CD14-positive monocyte (primary cell): Measurements from ENCODE around the gene PITPNC1. TPM values are rescaled to one million over a fixed set of nuclear protein-coding genes. Genes with fewer than 3 reads are reported as not detected.

Source experiments
- DNase-seq, 3 donors: peaks; one replicate each; pipeline ENCODE4 v3.0.0-alpha.2; 2011 to 2022
- H2AFZ ChIP-seq: 2 replicates; pipeline ENCODE4 v1.6.0; 2012; ENCODE audit warnings: mild to moderate bottlenecking, low read depth, low read length, inconsistent platforms; ENCODE audit not compliant: insufficient read depth, poor library complexity, severe bottlenecking
- H3K27ac ChIP-seq, 2 donors: 1 replicate in 1 of 2; 2 replicates in 1 of 2; pipeline ENCODE4 v1.5.1; 2012 to 2013; ENCODE audit warnings: low read length in 2 of 2, control low read depth in 1 of 2, inconsistent platforms in 1 of 2, low read depth in 1 of 2, mild to moderate bottlenecking in 1 of 2
- H3K27me3 ChIP-seq, 2 donors: one replicate each; pipeline versions ENCODE4 v1.6.0 to v1.6.1; 2011 to 2013; ENCODE audit warnings: low read length in 2 of 2; ENCODE audit not compliant: control insufficient read depth in 2 of 2, insufficient read depth in 2 of 2
- H3K36me3 ChIP-seq, 2 donors: replicated peaks in 1 of 2; 1 replicate in 1 of 2; 2 replicates in 1 of 2; pipeline versions ENCODE4 v1.5.1 to v1.6.1; 2012 to 2013; ENCODE audit warnings: low read length in 2 of 2, control low read depth in 1 of 2, inconsistent platforms in 1 of 2, mild to moderate bottlenecking in 1 of 2; ENCODE audit not compliant: insufficient read depth in 2 of 2, control insufficient read depth in 1 of 2
- H3K4me1 ChIP-seq, 2 donors: 1 replicate in 1 of 2; 2 replicates in 1 of 2; pipeline versions ENCODE4 v1.5.1 to v1.6.1; 2012 to 2013; ENCODE audit warnings: low read length in 2 of 2, control low read depth in 1 of 2, inconsistent platforms in 1 of 2, mild to moderate bottlenecking in 1 of 2, moderate library complexity in 1 of 2; ENCODE audit not compliant: insufficient read depth in 2 of 2, control insufficient read depth in 1 of 2
- H3K4me2 ChIP-seq: replicated peaks from 2 replicates; pipeline ENCODE3; 2012; ENCODE audit warnings: low read length, moderate library complexity, mild to moderate bottlenecking; ENCODE audit not compliant: poor library complexity, severe bottlenecking; ENCODE audit errors: extremely low read depth
- H3K4me3 ChIP-seq, 3 experiments: fragments of 200-600 bp in 1 of 3; sonication (generic) in 1 of 3; replicated peaks in 1 of 3; 1 replicate in 2 of 3; 2 replicates in 1 of 3; pipeline ENCODE4 v1.5.1; 2011 to 2013; ENCODE audit warnings: low read length in 3 of 3, mild to moderate bottlenecking in 3 of 3, control low read depth in 2 of 3, low read depth in 2 of 3, inconsistent platforms in 1 of 3, moderate library complexity in 1 of 3
- H3K79me2 ChIP-seq: 2 replicates; pipeline ENCODE4 v1.6.0; 2012; ENCODE audit warnings: mild to moderate bottlenecking, control low read depth, inconsistent platforms, low read length, moderate library complexity; ENCODE audit not compliant: insufficient read depth
- H3K9ac ChIP-seq: 2 replicates; pipeline ENCODE4 v1.6.0; 2017; ENCODE audit warnings: low read length, mild to moderate bottlenecking; ENCODE audit not compliant: insufficient read depth, poor library complexity, severe bottlenecking
- H3K9me3 ChIP-seq, 2 donors: replicated peaks in 1 of 2; 1 replicate in 1 of 2; 2 replicates in 1 of 2; pipeline versions ENCODE4 v1.5.1 to v1.6.1; 2012 to 2013; ENCODE audit warnings: low read length in 2 of 2, control low read depth in 1 of 2; ENCODE audit not compliant: control insufficient read depth in 1 of 2, insufficient read depth in 1 of 2
- H4K20me1 ChIP-seq: 2 replicates; pipeline ENCODE4 v1.6.0; 2012; ENCODE audit warnings: mild to moderate bottlenecking, low read length, control low read depth, moderate library complexity; ENCODE audit not compliant: insufficient read depth
- H3K27ac Mint-ChIP-seq, 7 donors: one replicate each; pipeline ENCODE4 v1.8.0; 2020; ENCODE audit warnings: mild to moderate bottlenecking in 7 of 7, mixed read lengths in 7 of 7, moderate library complexity in 6 of 7, inconsistent platforms in 2 of 7
- H3K27me3 Mint-ChIP-seq, 3 donors: one replicate each; pipeline ENCODE4 v1.8.0; 2021 to 2022; ENCODE audit warnings: low read depth in 3 of 3, mild to moderate bottlenecking in 3 of 3, mixed read lengths in 3 of 3, moderate library complexity in 3 of 3, inconsistent platforms in 1 of 3
- H3K36me3 Mint-ChIP-seq, 2 donors: one replicate each; pipeline ENCODE4 v1.8.0; 2020; ENCODE audit warnings: mixed read lengths in 2 of 2, inconsistent platforms in 1 of 2, mild to moderate bottlenecking in 1 of 2
- H3K4me1 Mint-ChIP-seq: one replicate; pipeline ENCODE4 v1.8.0; 2020; ENCODE audit warnings: mild to moderate bottlenecking, mixed read lengths
- H3K4me3 Mint-ChIP-seq, 2 donors: one replicate each; pipeline ENCODE4 v1.8.0; 2020; ENCODE audit warnings: mild to moderate bottlenecking in 2 of 2, mixed read lengths in 2 of 2, moderate library complexity in 1 of 2
- H3K9me3 Mint-ChIP-seq, 7 donors: one replicate each; pipeline ENCODE4 v1.8.0; 2020 to 2022; ENCODE audit warnings: mixed read lengths in 7 of 7, mild to moderate bottlenecking in 6 of 7, moderate library complexity in 6 of 7, inconsistent platforms in 2 of 7
- CTCF ChIP-seq: fragments of 200-600 bp; IDR thresholded peaks from one replicate; pipeline ENCODE4 v1.8.0; 2022; ENCODE audit warnings: antibody characterized with exemption, mild to moderate bottlenecking
- WGBS: methylation state at CpG from one replicate; pipeline ENCODE4 v1.1.5; 2013; ENCODE audit warnings: missing lambda C conversion rate; ENCODE audit not compliant: insufficient coverage; 5-methylcytosine and 5-hydroxymethylcytosine counted together
- intact Hi-C, 2 donors: fragments of 100-400 bp; cut with micrococcal nuclease; formaldehyde crosslinking; loops; one replicate each; pipeline versions ENCODE4 v1.15.0 to v1.15.1; 2023
- polyA plus RNA-seq, 3 donors: library from polyadenylated mRNA; depleted of rRNA in 1 of 3; unstranded in 2 of 3; stranded (reverse) in 1 of 3; fragments of 300-500 nt in 2 of 3; fragments of >200 nt in 1 of 3; fragmentation: Illumina TruSeq in 2 of 3; gene quantifications; 1 replicate in 2 of 3; 2 replicates in 1 of 3; pipeline ENCODE4 v1.2.3, GENCODE V29; 2012 to 2021

Gene PITPNC1
- polyA plus RNA-seq, 3 donors, result 18.5 to 31.0 (median 21.7) TPM

- 84% methylated on average over 3 of the region's 3 CpGs for WGBS
- peaks cover 0 to 11% (median 0%) of the 10 kb centered on the region in 7 donors for H3K9me3 Mint-ChIP-seq
- H3K27ac ChIP-seq, result no peak overlapping the region
- DNase-seq, result no peak
- no peak overlapping the region for H2AFZ ChIP-seq
- no peak overlapping the region for H3K4me3 Mint-ChIP-seq
- H4K20me1 ChIP-seq, result no peaks in the 10 kb centered on the region
- H3K27me3 ChIP-seq, result no peaks in the 10 kb centered on the region
- no peak overlapping the region for H3K9ac ChIP-seq
- intact Hi-C loops, result no loop called here
- H3K4me1 Mint-ChIP-seq, result no peaks in the 10 kb centered on the region
- no peaks in the 10 kb centered on the region for H3K9me3 ChIP-seq
- no peak overlapping the region for H3K4me2 ChIP-seq
- no peak overlapping the region for H3K27ac Mint-ChIP-seq
- peaks cover 15 to 37% of the 10 kb centered on the region in 2 donors for H3K36me3 ChIP-seq
- peaks cover 0 to 1% (median 0%) of the 10 kb centered on the region in 3 donors for H3K27me3 Mint-ChIP-seq
- H3K36me3 Mint-ChIP-seq, result peaks cover 38 to 41% of the 10 kb centered on the region in 2 donors
- no peak for TF ChIP-seq CTCF
- H3K4me3 ChIP-seq, result no peak overlapping the region
- H3K4me1 ChIP-seq, result no peaks in the 10 kb centered on the region
- H3K79me2 ChIP-seq, result no peaks in the 10 kb centered on the region
These were observed 294.4 kb downstream of the PITPNC1 start for GRCh38 chr17:67671493-67671892.

- Histone ChIP-seq H3K4me2 (no peak overlapping the region), H3K79me2 (no peaks in the 10 kb centered on the region), H4K20me1 (no peaks in the 10 kb centered on the region), H3K4me1 (no peaks in the 10 kb centered on the region), H3K9me3 (no peaks in the 10 kb centered on the region), H3K27me3 (no peaks in the 10 kb centered on the region), H3K9ac (no peak overlapping the region), H3K36me3 (peaks cover 15 to 47% of the 10 kb centered on the region in 2 donors), H2AFZ (no peak overlapping the region), H3K27ac (no peak overlapping the region), H3K4me3 (no peak overlapping the region)
- no peak for DNase-seq
- 100% methylated on average over 3 of the region's 10 CpGs for WGBS
- H3K4me3 Mint-ChIP-seq, result no peak overlapping the region
- H3K36me3 Mint-ChIP-seq, result peaks cover 45 to 46% of the 10 kb centered on the region in 2 donors
- H3K9me3 Mint-ChIP-seq, result peaks cover 0 to 9% (median 0%) of the 10 kb centered on the region in 7 donors
- H3K4me1 Mint-ChIP-seq, result no peaks in the 10 kb centered on the region
- peaks cover 0 to 3% (median 0%) of the 10 kb centered on the region in 3 donors for H3K27me3 Mint-ChIP-seq
- intact Hi-C loops, result no loop called here
- TF ChIP-seq CTCF, result no peak
- no peak overlapping the region for H3K27ac Mint-ChIP-seq
These were observed 295.7 kb downstream of the PITPNC1 start for GRCh38 chr17:67672592-67673335.
